IMR-90 (cell line): ENCODE measurements around the gene ZFHX3. TPM values are rescaled to one million over a fixed set of nuclear protein-coding genes. Genes with fewer than 3 reads are reported as not detected.

ENCODE experiments used
- ATAC-seq: fragments of 200-7000 bp; cut with Tn5 transposase; 2 replicates; pipeline ENCODE4 v1.9.1; 2020; ENCODE audit warnings: low read depth, mild to moderate bottlenecking, moderate library complexity
- BruUV-seq: library from RNA; stranded (reverse); fragments of 400-500 nt; replicated peaks from 2 replicates; lab custom pipeline; 2021; lab: Mats Ljungman, UMichigan
- CTCF ChIA-PET: fragments of 300-600 bp; formaldehyde crosslinking; extraction: SDS; loops from one replicate; lab custom pipeline; 2021; ENCODE audit warnings: antibody characterized with exemption; lab: Yijun Ruan, JAX
- POLR2A ChIA-PET: fragments of 300-600 bp; sonication (Branson Sonifier 250); formaldehyde crosslinking; loops from one replicate; lab custom pipeline; 2022; ENCODE audit warnings: antibody characterized with exemption; ENCODE audit not compliant: unreplicated experiment; lab: Charles Lee
- DNase-seq: peaks from one replicate; pipeline ENCODE4 v3.0.0; 2013
- H2AFZ ChIP-seq: replicated peaks from 2 replicates; pipeline ENCODE3; 2013; ENCODE audit warnings: low read length, mild to moderate bottlenecking; ENCODE audit not compliant: poor library complexity
- H2AK5ac ChIP-seq: 2 replicates; pipeline ENCODE4 v1.6.1; 2013; ENCODE audit warnings: low read depth, low read length, inconsistent platforms
- H2AK9ac ChIP-seq: replicated peaks from 2 replicates; pipeline ENCODE3; 2013; ENCODE audit warnings: mild to moderate bottlenecking, low read depth, low read length, moderate library complexity; ENCODE audit not compliant: poor library complexity
- H2BK120ac ChIP-seq: 2 replicates; pipeline ENCODE4 v1.6.1; 2013; ENCODE audit warnings: low read depth, low read length, inconsistent platforms
- H2BK15ac ChIP-seq: 3 replicates; pipeline ENCODE4 v1.6.1; 2013; ENCODE audit warnings: low read depth, low read length, inconsistent platforms
- H2BK20ac ChIP-seq: 2 replicates; pipeline ENCODE4 v1.6.1; 2013; ENCODE audit warnings: low read depth, mild to moderate bottlenecking, inconsistent platforms, low read length, moderate library complexity
- H2BK5ac ChIP-seq: 2 replicates; pipeline ENCODE4 v1.6.1; 2013; ENCODE audit warnings: mild to moderate bottlenecking, low read depth, low read length, inconsistent platforms; ENCODE audit not compliant: poor library complexity, severe bottlenecking
- H3K14ac ChIP-seq: replicated peaks from 2 replicates; pipeline ENCODE4 v1.6.1; 2013; ENCODE audit warnings: low read depth, low read length, inconsistent platforms
- H3K18ac ChIP-seq: 2 replicates; pipeline ENCODE4 v1.6.1; 2013; ENCODE audit warnings: low read depth, low read length, control low read depth
- H3K23ac ChIP-seq: 2 replicates; pipeline ENCODE4 v1.6.1; 2013; ENCODE audit warnings: low read depth, low read length, inconsistent platforms
- H3K27ac ChIP-seq: 2 replicates; pipeline ENCODE4 v1.5.1; 2013; ENCODE audit warnings: mild to moderate bottlenecking, control low read depth, low read length; ENCODE audit not compliant: insufficient read depth
- H3K27me3 ChIP-seq: 2 replicates; pipeline ENCODE4 v1.6.1; 2013; ENCODE audit warnings: low read length; ENCODE audit not compliant: control insufficient read depth, insufficient read depth
- H3K36me3 ChIP-seq: 2 replicates; pipeline ENCODE4 v1.6.1; 2013; ENCODE audit warnings: low read length, mixed read lengths; ENCODE audit not compliant: control insufficient read depth, insufficient read depth
- H3K4ac ChIP-seq: 2 replicates; pipeline ENCODE4 v1.6.1; 2013; ENCODE audit warnings: low read depth, low read length, inconsistent platforms
- H3K4me1 ChIP-seq: 2 replicates; pipeline ENCODE4 v1.6.1; 2013; ENCODE audit warnings: low read length, mixed read lengths; ENCODE audit not compliant: control insufficient read depth, insufficient read depth
- H3K4me2 ChIP-seq: 2 replicates; pipeline ENCODE4 v1.6.1; 2013; ENCODE audit warnings: low read depth, mild to moderate bottlenecking, control low read depth, low read length, moderate library complexity
- H3K4me3 ChIP-seq: 2 replicates; pipeline ENCODE4 v1.5.1; 2013; ENCODE audit warnings: low read depth, mild to moderate bottlenecking, control low read depth, low read length, moderate library complexity; ENCODE audit not compliant: insufficient read depth
- H3K56ac ChIP-seq: 2 replicates; pipeline ENCODE4 v1.6.1; 2013; ENCODE audit warnings: low read length, inconsistent platforms; ENCODE audit not compliant: insufficient read depth; ENCODE audit errors: extremely low read depth
- H3K79me1 ChIP-seq, 2 experiments: 2 replicates each; pipeline ENCODE4 v1.6.1; 2013; ENCODE audit warnings: low read length in 2 of 2, inconsistent platforms in 1 of 2, low read depth in 1 of 2
- H3K9ac ChIP-seq: 2 replicates; pipeline ENCODE4 v1.6.1; 2013; ENCODE audit warnings: low read depth, low read length, control low read depth
- H3K9me1 ChIP-seq: 2 replicates; pipeline ENCODE4 v1.6.1; 2013; ENCODE audit warnings: low read length, inconsistent platforms; ENCODE audit not compliant: insufficient read depth
- H3K9me3 ChIP-seq: 2 replicates; pipeline ENCODE4 v1.6.1; 2013; ENCODE audit warnings: low read length; ENCODE audit not compliant: control insufficient read depth, insufficient read depth
- H4K20me1 ChIP-seq: 2 replicates; pipeline ENCODE4 v1.6.1; 2013; ENCODE audit warnings: low read length, inconsistent platforms; ENCODE audit not compliant: insufficient read depth
- H4K5ac ChIP-seq: 2 replicates; pipeline ENCODE4 v1.6.1; 2013; ENCODE audit warnings: mild to moderate bottlenecking, low read depth, low read length, control low read depth
- H4K8ac ChIP-seq, 2 experiments: 2 replicates each; pipeline ENCODE4 v1.6.1; 2013; ENCODE audit warnings: low read depth in 2 of 2, low read length in 2 of 2, control low read depth in 1 of 2, inconsistent platforms in 1 of 2
- H4K91ac ChIP-seq: 2 replicates; pipeline ENCODE4 v1.6.1; 2013; ENCODE audit warnings: low read depth, low read length, inconsistent platforms; ENCODE audit not compliant: insufficient read depth
- CTCF ChIP-seq: conservative IDR thresholded peaks from 2 replicates; pipeline ENCODE4 v1.5.1; 2012; ENCODE audit warnings: mild to moderate bottlenecking, low read depth, low read length, improper control_type of control experiment
- MAFK ChIP-seq: IDR thresholded peaks from 2 replicates; pipeline ENCODE4 v1.6.1; 2012; ENCODE audit warnings: low read depth, low read length, improper control_type of control experiment
- RAD21 ChIP-seq: IDR thresholded peaks from 2 replicates; pipeline ENCODE4 v1.6.1; 2012; ENCODE audit warnings: low read length, improper control_type of control experiment
- WGBS, 2 experiments: methylation state at CpG; one replicate each; pipeline versions ENCODE4 v1.1.5 to v1.1.7; 2013; ENCODE audit warnings: missing lambda C conversion rate in 2 of 2; ENCODE audit not compliant: insufficient read length in 1 of 2; ENCODE audit errors: extremely low coverage in 2 of 2; 5-methylcytosine and 5-hydroxymethylcytosine counted together
- dilution Hi-C: fragments of 300-500 bp; cut with HindIII; formaldehyde crosslinking; loops from one replicate; pipeline ENCODE4 v1.14.3; 2018; ENCODE audit warnings: low sequenced_read_pairs; ENCODE audit not compliant: unreplicated experiment
- in situ Hi-C: fragments of 300-500 bp; cut with MboI; formaldehyde crosslinking; loops from 3 replicates; pipeline ENCODE4 v1.14.3; 2019; ENCODE audit warnings: low sequenced_read_pairs, inconsistent platforms, mixed read lengths
- intact Hi-C: fragments of 100-400 bp; cut with micrococcal nuclease; formaldehyde crosslinking; loops from 2 replicates; pipeline ENCODE4 v1.10.0; 2022
- polyA plus RNA-seq, 3 experiments: library from polyadenylated mRNA; depleted of rRNA; stranded (reverse); fragments of >200 nt; gene quantifications; 2 replicates each; pipeline ENCODE4 v1.2.3, GENCODE V29; 2012; ENCODE audit warnings: low replicate concordance in 1 of 3
- total RNA-seq: library from RNA; depleted of rRNA; stranded (reverse); fragments of >200 nt; gene quantifications from 2 replicates; pipeline ENCODE4 v1.2.3, GENCODE V29; 2012

The ZFHX3 gene
- total and polyA plus RNA-seq, 2 of the 4 experiments (the other 2 are of a cell fraction): 1.4 to 1.7 TPM

GRCh38 chr16:72850021-72850420 is 197.9 kb downstream of the ZFHX3 start:
- Histone ChIP-seq H2BK5ac (no peak overlapping the region), H2BK15ac (peak overlapping the region; percentile 99; the same call in 2 of the 3 replicates), H3K9ac (no peak overlapping the region), H2BK20ac (peak overlapping the region; percentile 51; the same call in 1 of the 2 replicates), H4K20me1 (no peaks in the 10 kb centered on the region; the same call in 1 of the 2 replicates), H3K79me1 (peaks cover 18 to 58% of the 10 kb centered on the region in 2 experiments; a peak in 3 of 4 replicates), H4K8ac (peak overlapping the region in 1 of 2 experiments; percentile 17; a peak in 1 of 4 replicates), H3K18ac (peak overlapping the region; percentile 36; the same call in 1 of the 2 replicates), H3K4me2 (no peak overlapping the region), H2BK120ac (peak overlapping the region; percentile 47; the same call in 1 of the 2 replicates), H3K4ac (peak overlapping the region; percentile 42), H2AK5ac (peak overlapping the region; percentile 94), H4K91ac (peak overlapping the region; percentile 4; the same call in 1 of the 2 replicates), H3K14ac (peak overlapping the region; percentile 50; the same call in 1 of the 2 replicates), H3K27me3 (no peaks in the 10 kb centered on the region), H4K5ac (no peak overlapping the region; the same call in 1 of the 2 replicates), H2AK9ac (peak overlapping the region; percentile 39), H3K27ac (no peak overlapping the region), H2AFZ (peak overlapping the region; percentile 49), H3K36me3 (no peaks in the 10 kb centered on the region), H3K4me1 (peaks cover 27% of the 10 kb centered on the region), H3K9me1 (peaks cover 16% of the 10 kb centered on the region), H3K56ac (no peak overlapping the region), H3K23ac (no peak overlapping the region; the same call in 1 of the 2 replicates), H3K9me3 (no peaks in the 10 kb centered on the region), H3K4me3 (no peak overlapping the region)
- TF ChIP-seq CTCF (no peak), RAD21 (no peak), MAFK (no peak)
- no TSS peak for BruUV-seq
- intact Hi-C loops: loop anchor here (2.0 kb wide), 1 partner anchor 27 kb away; no protein-coding TSS in a partner anchor
- in situ Hi-C loops: no loop called here
- no peak for ATAC-seq
- ChIA-PET CTCF (interaction anchor here (0.7 to 4.2 kb wide), 2 partner anchors 17 to 79 kb away, joined by 3 to 16 read pairs; no protein-coding TSS in a partner anchor), POLR2A (no interaction called here)
- WGBS, 2 experiments: no CpG with 5 or more reads among the region's 4 CpGs
- dilution Hi-C loops: no loop called here
- no peak for DNase-seq
